A549 (cell line): Measurements from ENCODE around the gene NFYC. TPM values are rescaled to one million over a fixed set of nuclear protein-coding genes. Genes with fewer than 3 reads are reported as not detected.

ENCODE experiments used
- ATAC-seq, 2 experiments: fragments of 200-7000 bp in 1 of 2; fragments of >200 bp in 1 of 2; cut with Nextera tagmentation in 1 of 2; cut with Tn5 transposase in 1 of 2; 3 replicates each; pipeline versions ENCODE4 v1.8.0 to v1.9.1; 2018 to 2020; ENCODE audit warnings: mild to moderate bottlenecking in 1 of 2, moderate library complexity in 1 of 2
- CTCF ChIA-PET: fragments of 300-600 bp; sonication (Branson Sonifier 250); formaldehyde crosslinking; extraction: SDS; loops from one replicate; lab custom pipeline; 2021; ENCODE audit warnings: antibody characterized with exemption, inconsistent platforms; lab: Yijun Ruan, JAX
- POLR2A ChIA-PET: fragments of 350-600 bp; formaldehyde crosslinking; extraction: SDS; loops from one replicate; lab custom pipeline; 2021; ENCODE audit warnings: antibody characterized with exemption, inconsistent platforms; lab: Yijun Ruan, JAX
- DNase-seq, 2 experiments: peaks; one replicate each; pipeline versions ENCODE4 v3.0.0 to v3.0.0-alpha.2; 2011 to 2016; ENCODE audit warnings: low read depth in 1 of 2, low spot score in 1 of 2
- FAIRE-seq: peaks from 2 replicates; lab custom pipeline; 2011; peaks lifted over from hg19 to GRCh38; lab: Jason Lieb, UNC
- H3K27ac ChIP-seq, 2 experiments: fragments of >200 bp; sonication (Bioruptor Twin); formaldehyde crosslinking; 3 replicates each; pipeline ENCODE4 v1.5.1; 2016 to 2017
- H3K4me1 ChIP-seq: fragments of >200 bp; sonication (Bioruptor Twin); formaldehyde crosslinking; 3 replicates; pipeline ENCODE4 v1.6.1; 2016
- H3K4me2 ChIP-seq: fragments of >200 bp; sonication (Bioruptor Twin); formaldehyde crosslinking; 3 replicates; pipeline ENCODE4 v1.6.1; 2016
- H3K4me3 ChIP-seq: fragments of >200 bp; sonication (Bioruptor Twin); formaldehyde crosslinking; 3 replicates; pipeline ENCODE4 v1.5.1; 2016
- H3K9me3 ChIP-seq: fragments of >200 bp; sonication (Bioruptor Twin); formaldehyde crosslinking; 3 replicates; pipeline ENCODE4 v1.6.1; 2016
- BHLHE40 ChIP-seq: IDR thresholded peaks from 2 replicates; pipeline ENCODE4 v1.6.1; 2012; ENCODE audit warnings: low read depth, low read length, inconsistent platforms
- CBX2 ChIP-seq: fragments of 200-600 bp; sonication (generic); IDR thresholded peaks from 2 replicates; pipeline ENCODE4 v1.6.1; 2016; ENCODE audit warnings: low read depth, mild to moderate bottlenecking, borderline replicate concordance
- CHD2 ChIP-seq: fragments of 150-350 bp; IDR thresholded peaks from 2 replicates; pipeline ENCODE4 v1.6.1; 2014; ENCODE audit warnings: low read length; ENCODE audit not compliant: partially characterized antibody
- FOXS1 ChIP-seq: fragments of 250-450 bp; sonication (Bioruptor Pico); IDR thresholded peaks from 2 replicates; pipeline ENCODE4 v1.5.0; 2020; ENCODE audit warnings: mild to moderate bottlenecking, moderate library complexity
- GATA3 ChIP-seq: IDR thresholded peaks from 2 replicates; pipeline ENCODE4 v1.6.1; 2012; ENCODE audit warnings: borderline replicate concordance
- HOXB5 ChIP-seq: fragments of 250-450 bp; sonication (Bioruptor Pico); IDR thresholded peaks from 2 replicates; pipeline ENCODE4 v1.5.0; 2020; ENCODE audit warnings: mild to moderate bottlenecking, moderate library complexity
- JUN ChIP-seq, 2 experiments: fragments of >200 bp; sonication (Bioruptor Twin); formaldehyde crosslinking; IDR thresholded peaks; 2 replicates in 1 of 2; 3 replicates in 1 of 2; pipeline ENCODE4 v1.6.1; 2016 to 2017
- KDM5A ChIP-seq: fragments of 200-600 bp; sonication (generic); IDR thresholded peaks from 2 replicates; pipeline ENCODE4 v1.6.1; 2016; ENCODE audit warnings: antibody characterized with exemption, mild to moderate bottlenecking
- MAFK ChIP-seq: fragments of 450-650 bp; IDR thresholded peaks from 2 replicates; pipeline ENCODE4 v1.6.1; 2014; ENCODE audit not compliant: partially characterized antibody
- NFE2L2 ChIP-seq: fragments of 150-350 bp; conservative IDR thresholded peaks from 2 replicates; pipeline ENCODE4 v1.6.1; 2014; ENCODE audit warnings: low read length
- NR3C1 ChIP-seq: fragments of >200 bp; sonication (Bioruptor Twin); formaldehyde crosslinking; IDR thresholded peaks from 3 replicates; pipeline ENCODE4 v1.6.1; 2017
- PHF8 ChIP-seq: fragments of 200-600 bp; sonication (generic); IDR thresholded peaks from 2 replicates; pipeline ENCODE4 v1.6.1; 2016; ENCODE audit warnings: low read depth, mild to moderate bottlenecking, antibody characterized with exemption, moderate library complexity, borderline replicate concordance
- RAD21 ChIP-seq, 2 experiments: fragments of >200 bp in 1 of 2; sonication (Bioruptor Twin) in 1 of 2; formaldehyde crosslinking in 1 of 2; IDR thresholded peaks in 1 of 2; conservative IDR thresholded peaks in 1 of 2; 2 replicates in 1 of 2; 3 replicates in 1 of 2; pipeline ENCODE4 v1.6.1; 2012 to 2018; ENCODE audit warnings: inconsistent platforms in 1 of 2
- RARB ChIP-seq: fragments of 250-450 bp; sonication (Bioruptor Pico); IDR thresholded peaks from 2 replicates; pipeline ENCODE4 v1.8.0; 2021; ENCODE audit warnings: mild to moderate bottlenecking, moderate library complexity
- RFX5 ChIP-seq: fragments of 450-650 bp; IDR thresholded peaks from 2 replicates; pipeline ENCODE4 v1.7.1; 2014; ENCODE audit warnings: antibody characterized with exemption, mild to moderate bottlenecking, moderate library complexity
- TFCP2L1 ChIP-seq: fragments of 250-450 bp; sonication (Bioruptor Pico); IDR thresholded peaks from 2 replicates; pipeline ENCODE4 v1.5.0; 2021; ENCODE audit warnings: mild to moderate bottlenecking
- TP53 ChIP-seq: fragments of 250-450 bp; sonication (Bioruptor Pico); IDR thresholded peaks from 2 replicates; pipeline ENCODE4 v1.5.0; 2021; ENCODE audit warnings: mild to moderate bottlenecking, moderate library complexity
- WGBS: methylation state at CpG from one replicate; pipeline ENCODE4 v1.1.6; 2017; ENCODE audit errors: missing lambda C conversion rate; 5-methylcytosine and 5-hydroxymethylcytosine counted together
- polyA plus RNA-seq, 4 experiments: library from polyadenylated mRNA; depleted of rRNA in 3 of 4; stranded (reverse); fragments of >200 nt; fragmentation: RNase III in 1 of 4; extraction: RNeasy Plus Mini Kit Qiagen cat#74134 plus additional on column Dnase treatment in 1 of 4; gene quantifications; 2 replicates in 3 of 4; 3 replicates in 1 of 4; pipeline ENCODE4 v1.2.3, GENCODE V29; 2011 to 2017
- TF ChIP-seq, protein P1 (sequence below): IDR thresholded peaks from 2 replicates; pipeline ENCODE4 v1.6.1; 2012; ENCODE audit warnings: low read depth, borderline replicate concordance
- TF ChIP-seq, protein P2 (sequence below): fragments of 450-650 bp; IDR thresholded peaks from 2 replicates; pipeline ENCODE4 v1.6.1; 2014; ENCODE audit warnings: antibody characterized with exemption
- TF ChIP-seq, protein P3 (sequence below): IDR thresholded peaks from 2 replicates; pipeline ENCODE4 v1.6.1; 2012
- TF ChIP-seq, protein P4 (sequence below): fragments of 200-600 bp; sonication (generic); IDR thresholded peaks from 2 replicates; pipeline ENCODE4 v1.6.1; 2016; ENCODE audit warnings: antibody characterized with exemption, mild to moderate bottlenecking, moderate library complexity

Gene NFYC
- polyA plus RNA-seq, 2 of the 4 experiments (the other 2 are of a cell fraction): 35.1 to 43.4 TPM

DNA sequence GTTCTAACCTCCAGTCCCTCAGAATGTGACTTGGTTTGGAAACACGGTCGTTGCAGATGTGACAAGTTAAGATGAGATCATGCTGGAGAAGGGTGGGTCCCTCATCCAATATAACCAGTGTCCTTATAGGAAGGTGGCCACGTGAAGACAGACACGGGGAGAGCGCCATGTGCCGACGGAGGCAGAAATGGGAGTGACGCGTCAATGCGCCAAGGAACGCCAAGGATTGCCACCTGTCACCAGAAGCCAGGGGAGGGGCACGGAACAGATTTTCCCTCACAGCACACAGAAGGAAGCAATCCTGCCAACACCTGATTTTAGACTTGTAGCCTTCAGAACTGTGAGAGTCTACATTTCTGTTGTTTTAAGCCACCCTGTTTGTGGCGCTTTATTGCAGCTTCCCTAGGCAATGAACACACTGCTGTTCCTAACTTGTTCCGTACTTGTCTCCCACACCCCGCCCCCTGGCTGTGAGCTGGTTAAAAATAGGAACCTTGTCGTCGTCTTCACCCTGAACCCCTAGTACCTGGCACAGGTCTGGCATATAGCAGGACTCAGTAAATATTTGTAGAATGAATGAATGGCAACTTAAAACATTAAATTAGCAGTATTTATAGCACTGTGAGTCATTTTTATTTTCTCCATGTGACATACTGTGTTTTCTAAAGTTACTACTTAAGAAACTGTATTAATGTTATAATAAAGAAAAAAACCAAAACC, 40.2 kb upstream of the NFYC start:
- TF ChIP-seq CHD2 (no peak), RFX5 (no peak)
- TF ChIP-seq, all 56 proteins: peak for 0
- CTCF ChIA-PET: no interaction called here
- POLR2A ChIA-PET: no interaction called here
- H3K4me3 ChIP-seq: no peak overlapping the region
- FAIRE-seq: no peak
- no peaks in the 10 kb centered on the region for H3K9me3 ChIP-seq
- no peak overlapping the region for H3K4me2 ChIP-seq
- DNase-seq: no peak
- 65% methylated on average over 17 of the region's 17 CpGs for WGBS
- no peak for ATAC-seq
- no peak overlapping the region for H3K27ac ChIP-seq
- H3K4me1 ChIP-seq: 0 out of 3 replicates have a peak, but pooled peaks cover 1% of the 10 kb centered on the region

DNA sequence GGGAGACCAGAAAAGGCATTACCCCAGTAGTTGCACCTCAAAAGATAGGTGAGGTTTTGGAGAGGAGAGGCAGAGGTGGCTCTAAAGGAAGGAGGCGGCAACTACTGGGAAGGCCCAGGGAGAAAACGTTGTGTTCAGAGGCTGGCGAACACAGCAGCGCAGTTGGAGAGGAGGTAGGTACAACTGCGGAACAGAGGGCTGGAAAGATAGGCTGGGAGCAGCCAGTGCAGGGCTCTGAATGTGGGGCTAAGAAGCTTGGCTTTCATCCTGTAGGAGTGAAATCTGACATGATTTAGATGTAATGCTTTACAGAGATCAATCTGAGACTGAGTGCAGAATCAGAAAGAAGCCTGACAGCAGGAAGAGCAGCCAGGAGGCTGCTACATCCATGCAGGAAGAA, 39.0 kb upstream of the NFYC start:
- no peak for TF ChIP-seq FOXS1 (CRISPR knock-in tag)
- TF ChIP-seq RAD21 (conservative IDR thresholded peaks at IDR 0.05 in 1 of 2, IDR thresholded peaks at IDR 0.05 in 1 of 2): no peak
- FAIRE-seq: no peak

DNA sequence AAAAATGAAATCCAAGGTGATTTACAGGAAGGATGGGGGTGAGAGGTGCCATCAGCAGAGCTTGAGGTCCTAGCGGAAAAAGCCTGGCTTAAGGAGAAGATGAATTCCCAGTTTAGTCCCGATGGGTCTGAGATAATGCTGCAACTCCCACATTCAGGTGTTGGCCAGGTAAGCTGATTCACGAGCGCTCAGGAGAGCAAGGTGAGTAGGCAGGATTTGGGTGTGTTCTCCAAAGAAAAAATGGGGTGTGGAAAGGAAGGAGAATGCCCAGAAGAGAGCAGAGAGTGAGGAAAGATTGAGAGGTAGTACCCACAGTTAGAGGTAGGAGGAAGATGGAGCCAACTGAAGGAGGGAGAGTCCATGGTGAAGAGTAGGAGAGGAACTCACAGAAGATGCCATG, 38.5 kb upstream of the NFYC start:
- FAIRE-seq (no peak), DNase-seq (no peak), ATAC-seq (no peak)
- Histone ChIP-seq H3K4me2 (no peak overlapping the region), H3K27ac (no peak overlapping the region), H3K4me3 (no peak overlapping the region)
- WGBS: 74% methylated on average over 4 of the region's 4 CpGs
- CTCF ChIA-PET: no interaction called here
- TF ChIP-seq TP53 (CRISPR knock-in tag): no peak
- TF ChIP-seq RARB: no peak
- TF ChIP-seq, protein P1, sequence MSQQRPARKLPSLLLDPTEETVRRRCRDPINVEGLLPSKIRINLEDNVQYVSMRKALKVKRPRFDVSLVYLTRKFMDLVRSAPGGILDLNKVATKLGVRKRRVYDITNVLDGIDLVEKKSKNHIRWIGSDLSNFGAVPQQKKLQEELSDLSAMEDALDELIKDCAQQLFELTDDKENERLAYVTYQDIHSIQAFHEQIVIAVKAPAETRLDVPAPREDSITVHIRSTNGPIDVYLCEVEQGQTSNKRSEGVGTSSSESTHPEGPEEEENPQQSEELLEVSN: no peak
- no peak for TF ChIP-seq CHD2
- no peak for TF ChIP-seq MAFK
- TF ChIP-seq, protein P2, sequence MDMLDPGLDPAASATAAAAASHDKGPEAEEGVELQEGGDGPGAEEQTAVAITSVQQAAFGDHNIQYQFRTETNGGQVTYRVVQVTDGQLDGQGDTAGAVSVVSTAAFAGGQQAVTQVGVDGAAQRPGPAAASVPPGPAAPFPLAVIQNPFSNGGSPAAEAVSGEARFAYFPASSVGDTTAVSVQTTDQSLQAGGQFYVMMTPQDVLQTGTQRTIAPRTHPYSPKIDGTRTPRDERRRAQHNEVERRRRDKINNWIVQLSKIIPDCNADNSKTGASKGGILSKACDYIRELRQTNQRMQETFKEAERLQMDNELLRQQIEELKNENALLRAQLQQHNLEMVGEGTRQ: no peak
- TF ChIP-seq, protein P3, sequence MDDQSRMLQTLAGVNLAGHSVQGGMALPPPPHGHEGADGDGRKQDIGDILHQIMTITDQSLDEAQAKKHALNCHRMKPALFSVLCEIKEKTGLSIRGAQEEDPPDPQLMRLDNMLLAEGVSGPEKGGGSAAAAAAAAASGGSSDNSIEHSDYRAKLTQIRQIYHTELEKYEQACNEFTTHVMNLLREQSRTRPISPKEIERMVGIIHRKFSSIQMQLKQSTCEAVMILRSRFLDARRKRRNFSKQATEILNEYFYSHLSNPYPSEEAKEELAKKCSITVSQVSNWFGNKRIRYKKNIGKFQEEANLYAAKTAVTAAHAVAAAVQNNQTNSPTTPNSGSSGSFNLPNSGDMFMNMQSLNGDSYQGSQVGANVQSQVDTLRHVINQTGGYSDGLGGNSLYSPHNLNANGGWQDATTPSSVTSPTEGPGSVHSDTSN: no peak
- no peak for TF ChIP-seq NR3C1
- TF ChIP-seq CBX2: no peak
- TF ChIP-seq, protein P4, sequence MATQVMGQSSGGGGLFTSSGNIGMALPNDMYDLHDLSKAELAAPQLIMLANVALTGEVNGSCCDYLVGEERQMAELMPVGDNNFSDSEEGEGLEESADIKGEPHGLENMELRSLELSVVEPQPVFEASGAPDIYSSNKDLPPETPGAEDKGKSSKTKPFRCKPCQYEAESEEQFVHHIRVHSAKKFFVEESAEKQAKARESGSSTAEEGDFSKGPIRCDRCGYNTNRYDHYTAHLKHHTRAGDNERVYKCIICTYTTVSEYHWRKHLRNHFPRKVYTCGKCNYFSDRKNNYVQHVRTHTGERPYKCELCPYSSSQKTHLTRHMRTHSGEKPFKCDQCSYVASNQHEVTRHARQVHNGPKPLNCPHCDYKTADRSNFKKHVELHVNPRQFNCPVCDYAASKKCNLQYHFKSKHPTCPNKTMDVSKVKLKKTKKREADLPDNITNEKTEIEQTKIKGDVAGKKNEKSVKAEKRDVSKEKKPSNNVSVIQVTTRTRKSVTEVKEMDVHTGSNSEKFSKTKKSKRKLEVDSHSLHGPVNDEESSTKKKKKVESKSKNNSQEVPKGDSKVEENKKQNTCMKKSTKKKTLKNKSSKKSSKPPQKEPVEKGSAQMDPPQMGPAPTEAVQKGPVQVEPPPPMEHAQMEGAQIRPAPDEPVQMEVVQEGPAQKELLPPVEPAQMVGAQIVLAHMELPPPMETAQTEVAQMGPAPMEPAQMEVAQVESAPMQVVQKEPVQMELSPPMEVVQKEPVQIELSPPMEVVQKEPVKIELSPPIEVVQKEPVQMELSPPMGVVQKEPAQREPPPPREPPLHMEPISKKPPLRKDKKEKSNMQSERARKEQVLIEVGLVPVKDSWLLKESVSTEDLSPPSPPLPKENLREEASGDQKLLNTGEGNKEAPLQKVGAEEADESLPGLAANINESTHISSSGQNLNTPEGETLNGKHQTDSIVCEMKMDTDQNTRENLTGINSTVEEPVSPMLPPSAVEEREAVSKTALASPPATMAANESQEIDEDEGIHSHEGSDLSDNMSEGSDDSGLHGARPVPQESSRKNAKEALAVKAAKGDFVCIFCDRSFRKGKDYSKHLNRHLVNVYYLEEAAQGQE: no peak
- no peak for TF ChIP-seq BHLHE40
- TF ChIP-seq HOXB5: no peak
- no peak for TF ChIP-seq TFCP2L1 (CRISPR knock-in tag)
- no peak for TF ChIP-seq PHF8
- no peak for TF ChIP-seq NFE2L2
- TF ChIP-seq GATA3: no peak
- no peak for TF ChIP-seq JUN (IDR thresholded peaks at IDR 0.05)
- TF ChIP-seq KDM5A: no peak
- TF ChIP-seq, all 56 proteins: peak for 0
- Histone ChIP-seq H3K4me1 (no peaks in the 10 kb centered on the region), H3K9me3 (no peaks in the 10 kb centered on the region)
- POLR2A ChIA-PET: no interaction called here

More for the DNA sequence above, 39.0 kb upstream of the NFYC start:
- Histone ChIP-seq H3K4me3 (no peak overlapping the region), H3K4me2 (no peak overlapping the region), H3K4me1 (no peaks in the 10 kb centered on the region), H3K27ac (no peak overlapping the region), H3K9me3 (no peaks in the 10 kb centered on the region)
- no peak for ATAC-seq
- CTCF ChIA-PET: no interaction called here
- WGBS: 72% methylated on average over 5 of the region's 5 CpGs
- DNase-seq: no peak
- POLR2A ChIA-PET: no interaction called here
